ENCODE results near the gene KIF13A.

DNA sequence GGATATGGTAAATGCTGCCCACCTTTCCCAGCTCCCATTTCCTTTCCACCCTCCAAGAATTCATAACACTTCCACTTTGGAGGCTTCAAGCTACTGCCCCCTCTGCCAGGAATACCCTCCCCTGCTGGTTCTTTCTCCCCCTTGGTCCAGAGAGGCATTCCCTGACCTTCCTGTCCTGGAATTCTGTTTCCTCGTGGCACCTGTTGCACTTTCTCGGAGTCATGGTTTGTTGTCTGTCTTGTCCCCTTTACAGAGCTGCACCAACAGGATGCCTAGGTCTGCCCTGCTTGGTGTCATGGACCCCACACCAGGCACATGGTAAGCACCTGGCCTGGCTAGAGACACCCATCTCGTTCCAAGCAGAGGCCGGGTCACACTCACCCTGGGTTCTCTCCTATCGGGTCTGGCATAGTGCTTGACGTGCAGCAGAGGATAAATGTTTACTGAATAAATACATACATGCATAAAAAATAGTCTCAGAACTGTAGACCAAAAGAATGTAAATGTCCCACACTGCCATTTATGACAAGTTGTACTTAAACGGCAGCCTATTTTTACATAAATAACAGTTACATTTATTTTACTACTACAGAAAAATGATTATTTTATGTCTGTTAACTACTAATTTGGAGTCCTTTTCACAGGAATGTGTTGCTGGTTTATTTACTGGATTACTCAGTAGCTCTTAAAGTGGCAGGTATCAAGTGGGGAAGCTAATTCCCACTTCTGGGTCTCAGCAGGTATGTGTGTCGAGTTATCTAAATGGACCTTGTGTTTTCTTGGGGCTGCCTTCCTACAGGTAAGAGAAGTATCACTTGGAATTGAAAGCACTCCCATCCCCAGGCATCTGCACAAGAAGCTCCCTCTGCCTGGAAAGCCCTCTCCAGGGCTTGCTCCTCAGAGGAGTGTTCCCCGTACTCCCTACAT is 69.3 kb downstream of the KIF13A start:
- TF ChIP-seq, protein P1, sequence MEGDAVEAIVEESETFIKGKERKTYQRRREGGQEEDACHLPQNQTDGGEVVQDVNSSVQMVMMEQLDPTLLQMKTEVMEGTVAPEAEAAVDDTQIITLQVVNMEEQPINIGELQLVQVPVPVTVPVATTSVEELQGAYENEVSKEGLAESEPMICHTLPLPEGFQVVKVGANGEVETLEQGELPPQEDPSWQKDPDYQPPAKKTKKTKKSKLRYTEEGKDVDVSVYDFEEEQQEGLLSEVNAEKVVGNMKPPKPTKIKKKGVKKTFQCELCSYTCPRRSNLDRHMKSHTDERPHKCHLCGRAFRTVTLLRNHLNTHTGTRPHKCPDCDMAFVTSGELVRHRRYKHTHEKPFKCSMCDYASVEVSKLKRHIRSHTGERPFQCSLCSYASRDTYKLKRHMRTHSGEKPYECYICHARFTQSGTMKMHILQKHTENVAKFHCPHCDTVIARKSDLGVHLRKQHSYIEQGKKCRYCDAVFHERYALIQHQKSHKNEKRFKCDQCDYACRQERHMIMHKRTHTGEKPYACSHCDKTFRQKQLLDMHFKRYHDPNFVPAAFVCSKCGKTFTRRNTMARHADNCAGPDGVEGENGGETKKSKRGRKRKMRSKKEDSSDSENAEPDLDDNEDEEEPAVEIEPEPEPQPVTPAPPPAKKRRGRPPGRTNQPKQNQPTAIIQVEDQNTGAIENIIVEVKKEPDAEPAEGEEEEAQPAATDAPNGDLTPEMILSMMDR (IDR thresholded peaks at IDR 0.05): no peak
- TF ChIP-seq EZH2 (IDR thresholded peaks at IDR 0.05): no peak
